ENCODE measurements around the gene MYLK.

MYLK gene

DNA sequence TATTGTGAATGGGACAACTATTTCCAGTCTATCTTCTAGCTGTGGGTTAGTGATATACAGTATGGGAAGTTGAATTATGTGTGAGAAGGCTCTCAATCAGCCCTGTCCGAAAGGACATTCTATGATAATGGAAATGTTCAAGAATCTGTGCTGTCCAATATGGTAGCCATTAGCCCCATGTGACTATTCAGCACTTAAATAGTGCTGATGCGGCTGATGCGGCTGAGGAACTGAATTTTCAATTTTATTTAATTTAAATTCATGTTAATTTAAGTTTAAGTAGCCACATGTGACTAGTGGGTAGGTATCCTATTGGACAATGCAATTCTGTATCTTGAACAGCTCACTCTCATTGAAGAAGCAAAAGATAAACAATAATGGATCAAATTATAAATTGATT lies 98.5 kb downstream of the MYLK start:
- DNase-seq (ENCODE audit: low read depth) = no peak
- no peak overlapping the region for H3K4me3 ChIP-seq (ENCODE audit: low read depth, low read length)
- TF ChIP-seq, protein P1, sequence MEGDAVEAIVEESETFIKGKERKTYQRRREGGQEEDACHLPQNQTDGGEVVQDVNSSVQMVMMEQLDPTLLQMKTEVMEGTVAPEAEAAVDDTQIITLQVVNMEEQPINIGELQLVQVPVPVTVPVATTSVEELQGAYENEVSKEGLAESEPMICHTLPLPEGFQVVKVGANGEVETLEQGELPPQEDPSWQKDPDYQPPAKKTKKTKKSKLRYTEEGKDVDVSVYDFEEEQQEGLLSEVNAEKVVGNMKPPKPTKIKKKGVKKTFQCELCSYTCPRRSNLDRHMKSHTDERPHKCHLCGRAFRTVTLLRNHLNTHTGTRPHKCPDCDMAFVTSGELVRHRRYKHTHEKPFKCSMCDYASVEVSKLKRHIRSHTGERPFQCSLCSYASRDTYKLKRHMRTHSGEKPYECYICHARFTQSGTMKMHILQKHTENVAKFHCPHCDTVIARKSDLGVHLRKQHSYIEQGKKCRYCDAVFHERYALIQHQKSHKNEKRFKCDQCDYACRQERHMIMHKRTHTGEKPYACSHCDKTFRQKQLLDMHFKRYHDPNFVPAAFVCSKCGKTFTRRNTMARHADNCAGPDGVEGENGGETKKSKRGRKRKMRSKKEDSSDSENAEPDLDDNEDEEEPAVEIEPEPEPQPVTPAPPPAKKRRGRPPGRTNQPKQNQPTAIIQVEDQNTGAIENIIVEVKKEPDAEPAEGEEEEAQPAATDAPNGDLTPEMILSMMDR (IDR thresholded peaks at IDR 0.05; ENCODE audit: control insufficient read depth, extremely low read depth, insufficient read depth) = no peak

DNA sequence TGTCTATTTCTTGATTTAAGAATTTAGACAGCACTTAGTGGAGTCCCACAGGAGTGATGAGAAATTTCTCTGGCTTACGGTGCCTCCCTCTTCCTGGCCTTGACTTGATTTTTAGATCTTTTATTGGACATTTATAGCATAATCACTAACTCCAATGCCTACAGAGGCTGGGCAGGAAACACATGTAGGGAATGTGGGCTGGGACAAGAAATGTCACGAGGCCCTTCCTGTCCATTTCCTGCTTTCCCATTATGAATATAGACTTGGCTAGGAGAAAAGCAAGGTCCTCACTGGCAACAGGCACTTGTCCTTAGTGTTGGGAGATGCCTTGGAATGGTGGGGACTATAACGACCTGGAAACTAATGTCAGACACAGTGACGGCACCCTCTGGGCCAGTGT lies 100.3 kb downstream of the MYLK start:
- H3K4me3 ChIP-seq (ENCODE audit: low read depth, low read length) = no peak overlapping the region
- no peak for DNase-seq (ENCODE audit: low read depth)
- TF ChIP-seq, protein P1 (IDR thresholded peaks at IDR 0.05; ENCODE audit: control insufficient read depth, extremely low read depth, insufficient read depth) = no peak

DNA sequence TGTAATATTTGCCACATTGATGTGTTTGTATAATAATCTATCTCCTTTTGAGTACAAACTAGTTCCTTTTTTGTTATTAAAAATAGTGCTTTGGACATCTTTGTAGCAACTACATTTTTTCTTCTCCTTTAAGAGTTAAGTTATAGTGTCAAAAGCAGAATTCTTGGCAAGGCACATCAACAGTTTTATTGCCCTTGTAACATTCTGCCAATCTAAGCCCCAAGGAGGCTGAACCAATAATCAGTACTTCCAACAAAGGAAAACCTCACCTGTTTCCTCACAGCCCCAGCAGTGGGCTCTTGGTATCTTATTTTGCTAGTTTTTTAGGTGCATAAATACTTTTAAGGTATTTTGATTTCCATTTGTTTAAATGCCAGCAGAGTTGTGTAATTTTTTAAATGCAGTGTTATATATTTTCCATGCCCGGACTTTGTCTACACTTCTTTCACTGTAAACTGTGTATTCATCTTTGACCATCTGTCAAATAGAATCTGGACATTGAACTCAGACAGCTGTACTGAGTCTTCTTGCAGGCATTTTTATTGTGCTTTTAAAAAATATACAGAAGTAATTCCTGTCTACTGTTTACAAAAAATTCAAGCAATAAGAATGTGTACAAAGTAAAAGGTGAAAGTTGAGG lies 101.0 kb downstream of the MYLK start:
- TF ChIP-seq, protein P1 (IDR thresholded peaks at IDR 0.05; ENCODE audit: control insufficient read depth, extremely low read depth, insufficient read depth) = no peak
- peak; percentile 65 for DNase-seq (ENCODE audit: low read depth)
- no peak overlapping the region for H3K4me3 ChIP-seq (ENCODE audit: low read depth, low read length)

GRCh38 chr3:123782488-123782887 lies 101.6 kb downstream of the MYLK start:
- no peak overlapping the region for H3K4me3 ChIP-seq (ENCODE audit: low read depth, low read length)
- TF ChIP-seq, protein P1 (IDR thresholded peaks at IDR 0.05; ENCODE audit: control insufficient read depth, extremely low read depth, insufficient read depth) = no peak
- no peak for DNase-seq (ENCODE audit: low read depth)

DNA sequence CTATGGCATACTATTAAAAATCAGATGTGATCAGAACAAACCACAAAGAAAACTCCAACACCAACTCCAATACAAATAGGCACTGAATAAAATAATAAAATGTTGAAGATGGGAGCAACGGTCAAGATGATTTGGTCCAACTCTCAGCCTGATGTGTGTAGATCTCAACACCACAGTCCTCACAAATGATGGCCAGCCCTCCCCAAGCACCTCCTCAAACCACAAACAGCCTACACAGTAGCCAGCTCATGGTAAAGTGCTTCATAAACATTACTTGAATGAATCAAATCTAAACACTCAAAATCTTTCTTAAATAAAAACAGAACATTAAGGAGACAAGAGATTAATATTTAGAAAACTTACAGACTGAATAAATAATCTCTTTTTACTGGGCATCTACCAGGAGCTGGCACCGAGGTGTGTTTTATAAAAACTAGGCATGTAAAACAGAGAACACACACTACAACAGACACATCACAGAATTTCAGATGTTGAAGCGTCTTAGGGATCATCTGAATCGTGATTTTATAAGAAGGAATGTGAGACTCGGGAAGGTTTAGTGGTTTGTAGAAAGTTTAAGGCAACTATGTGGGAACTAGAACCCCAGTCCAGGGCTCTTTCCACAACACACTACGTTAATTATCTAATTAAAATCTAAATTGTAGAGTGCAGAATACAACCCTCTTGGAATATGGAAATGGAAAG lies 102.4 kb downstream of the MYLK start:
- TF ChIP-seq, protein P1 (IDR thresholded peaks at IDR 0.05; ENCODE audit: control insufficient read depth, extremely low read depth, insufficient read depth) = no peak
- DNase-seq (ENCODE audit: low read depth) = no peak
- H3K4me3 ChIP-seq (ENCODE audit: low read depth, low read length) = no peak overlapping the region

- DNase-seq (ENCODE audit: low read depth) = no peak
- no peak overlapping the region for H3K4me3 ChIP-seq (ENCODE audit: low read depth, low read length)
- TF ChIP-seq, protein P1 (IDR thresholded peaks at IDR 0.05; ENCODE audit: control insufficient read depth, extremely low read depth, insufficient read depth) = no peak
These were observed 103.0 kb downstream of the MYLK start for GRCh38 chr3:123781138-123781537.
